Measurements from ENCODE around the gene ARHGAP29. TPM values are rescaled to one million over a fixed set of nuclear protein-coding genes. Genes with fewer than 3 reads are reported as not detected.

ARHGAP29 gene
- total and polyA plus RNA-seq, 10 of the 15 experiments (the other 5 are each of a cell fraction or from before 2014, with no cell fraction given) = under 0.01 to 0.43 (median 0.10) TPM; not detected in 4

DNA sequence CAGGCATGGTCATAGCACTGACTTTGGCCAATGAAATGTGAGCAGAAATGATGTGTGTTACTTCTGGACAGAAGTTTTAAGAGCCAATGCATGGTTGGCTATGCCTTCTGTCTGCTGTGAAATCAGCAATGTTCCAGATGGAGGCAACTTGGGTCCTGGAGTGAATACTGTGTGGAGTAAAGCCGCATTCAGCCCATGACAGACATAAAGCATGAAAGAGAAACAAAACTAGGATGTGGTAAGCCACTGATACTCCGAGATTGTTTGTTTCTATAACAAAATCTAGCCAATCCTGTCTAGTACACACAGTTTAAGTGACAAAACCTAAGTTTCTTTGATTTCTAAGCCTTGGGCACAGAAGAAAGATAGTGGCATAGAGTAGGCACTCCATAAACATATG, 47.1 kb upstream of the ARHGAP29 start:
- TF ChIP-seq PAX8 (IDR thresholded peaks at IDR 0.05) (no peak), RUNX3 (IDR thresholded peaks at IDR 0.05; ENCODE audit: low read length) (peak; percentile 83)
- TF ChIP-seq, protein P1, sequence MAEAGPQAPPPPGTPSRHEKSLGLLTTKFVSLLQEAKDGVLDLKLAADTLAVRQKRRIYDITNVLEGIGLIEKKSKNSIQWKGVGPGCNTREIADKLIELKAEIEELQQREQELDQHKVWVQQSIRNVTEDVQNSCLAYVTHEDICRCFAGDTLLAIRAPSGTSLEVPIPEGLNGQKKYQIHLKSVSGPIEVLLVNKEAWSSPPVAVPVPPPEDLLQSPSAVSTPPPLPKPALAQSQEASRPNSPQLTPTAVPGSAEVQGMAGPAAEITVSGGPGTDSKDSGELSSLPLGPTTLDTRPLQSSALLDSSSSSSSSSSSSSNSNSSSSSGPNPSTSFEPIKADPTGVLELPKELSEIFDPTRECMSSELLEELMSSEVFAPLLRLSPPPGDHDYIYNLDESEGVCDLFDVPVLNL (IDR thresholded peaks at IDR 0.05; ENCODE audit: low read depth, low read length) = no peak
- RAD21 ChIA-PET (ENCODE audit: unreplicated experiment) = no interaction called here
- no peaks in the 10 kb centered on the region for H3K9me3 ChIP-seq (replicated peaks; ENCODE audit: control insufficient read depth, insufficient read depth, low read length)
- H3K4me2 ChIP-seq (ENCODE audit: control insufficient read depth, insufficient read depth) = no peak overlapping the region
- 3% methylated on average over 2 of the region's 2 CpGs for WGBS (ENCODE audit: insufficient coverage, insufficient replicate concordance, low lambda C conversion rate, missing lambda C conversion rate)
- peaks cover 4% of the 10 kb centered on the region; the same call in 1 of the 2 replicates for H3K4me1 ChIP-seq (ENCODE audit: control insufficient read depth, insufficient read depth, low read length)
- ATAC-seq = peak; percentile 64; the same call in 2 of the 3 replicates
- no peak overlapping the region for H3K9ac ChIP-seq (ENCODE audit: control insufficient read depth, insufficient read depth, low read length)
- DNase-seq (ENCODE audit: low read depth, low spot score) = no peak
- no peak overlapping the region for H2AFZ ChIP-seq (ENCODE audit: control insufficient read depth, low read depth, low read length)
- peak; percentile 56 for FAIRE-seq
- no peaks in the 10 kb centered on the region; a peak in 1 of 4 replicates for H3K27me3 ChIP-seq (replicated peaks in 1 of 2; ENCODE audit: control insufficient read depth in 2 of 2, insufficient read depth in 2 of 2, low read length in 1 of 2)
- H3K4me3 ChIP-seq = no peak overlapping the region
- H3K79me2 ChIP-seq (ENCODE audit: control insufficient read depth, insufficient read depth, low read length) = no peaks in the 10 kb centered on the region
- BruUV-seq (replicated peaks) = no TSS peak
- POLR2A ChIA-PET = no interaction called here
- in situ Hi-C loops (cut with MboI) (no loop called here), intact Hi-C loops (cut with micrococcal nuclease; ENCODE audit: unreplicated experiment) (no loop called here)
- SMC1A ChIA-PET (ENCODE audit: uncharacterized antibody, unreplicated experiment) = interaction anchor here (1.0 kb wide), 1 partner anchor 51 kb away, joined by 3 read pairs; no protein-coding TSS in a partner anchor
- CTCF ChIA-PET = no interaction called here
- H3K36me3 ChIP-seq (ENCODE audit: control insufficient read depth in 2 of 2, insufficient read depth in 2 of 2, low read length in 1 of 2) = no peaks in the 10 kb centered on the region
- H4K20me1 ChIP-seq (ENCODE audit: control insufficient read depth, insufficient read depth) = no peaks in the 10 kb centered on the region
- no peak overlapping the region for H3K27ac ChIP-seq (ENCODE audit: control insufficient read depth, insufficient read depth)

DNA sequence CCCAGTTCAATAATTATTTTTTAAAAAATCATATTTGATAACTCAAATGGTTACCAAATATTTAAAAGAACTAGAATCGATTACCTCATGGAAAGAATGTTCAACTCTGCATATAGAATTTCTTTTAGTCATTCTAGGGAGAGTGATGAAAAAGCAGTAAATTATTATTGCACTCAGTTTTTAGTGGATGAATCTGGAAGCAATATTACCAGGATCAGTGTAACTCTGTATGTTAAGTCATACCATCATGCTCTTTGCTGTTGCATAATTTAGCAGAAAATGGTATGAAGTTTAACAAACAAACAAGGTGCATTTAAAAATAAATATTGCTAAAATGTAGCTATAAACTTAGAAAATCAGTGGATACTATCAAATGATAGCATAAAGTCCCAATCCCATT, 46.1 kb upstream of the ARHGAP29 start:
- Histone ChIP-seq H3K9me3 (replicated peaks; ENCODE audit: control insufficient read depth, insufficient read depth, low read length) (no peaks in the 10 kb centered on the region), H3K4me1 (ENCODE audit: control insufficient read depth, insufficient read depth, low read length) (peaks cover 4% of the 10 kb centered on the region; the same call in 1 of the 2 replicates), H3K9ac (ENCODE audit: control insufficient read depth, insufficient read depth, low read length) (no peak overlapping the region), H3K27ac (ENCODE audit: control insufficient read depth, insufficient read depth) (no peak overlapping the region), H3K36me3 (ENCODE audit: control insufficient read depth in 2 of 2, insufficient read depth in 2 of 2, low read length in 1 of 2) (no peaks in the 10 kb centered on the region), H3K4me3 (no peak overlapping the region), H4K20me1 (ENCODE audit: control insufficient read depth, insufficient read depth) (no peaks in the 10 kb centered on the region), H2AFZ (ENCODE audit: control insufficient read depth, low read depth, low read length) (no peak overlapping the region), H3K4me2 (ENCODE audit: control insufficient read depth, insufficient read depth) (no peak overlapping the region), H3K27me3 (replicated peaks in 1 of 2; ENCODE audit: control insufficient read depth in 2 of 2, insufficient read depth in 2 of 2, low read length in 1 of 2) (no peaks in the 10 kb centered on the region; a peak in 1 of 4 replicates), H3K79me2 (ENCODE audit: control insufficient read depth, insufficient read depth, low read length) (no peaks in the 10 kb centered on the region)
- RAD21 ChIA-PET (ENCODE audit: unreplicated experiment) = no interaction called here
- in situ Hi-C loops (cut with MboI) (no loop called here), intact Hi-C loops (cut with micrococcal nuclease; ENCODE audit: unreplicated experiment) (no loop called here)
- no peak for DNase-seq (ENCODE audit: low read depth, low spot score)
- no peak for ATAC-seq
- SMC1A ChIA-PET (ENCODE audit: uncharacterized antibody, unreplicated experiment) = interaction anchor here (0.5 to 1.0 kb wide), 2 partner anchors 52 to 242 kb away, joined by 3 read pairs; no protein-coding TSS in a partner anchor
- WGBS (ENCODE audit: insufficient coverage, insufficient replicate concordance, low lambda C conversion rate, missing lambda C conversion rate) = 0% methylated on average over 1 of the region's 1 CpG
- CTCF ChIA-PET = no interaction called here
- POLR2A ChIA-PET = no interaction called here
- no TSS peak for BruUV-seq (replicated peaks)
- FAIRE-seq = no peak
- TF ChIP-seq, protein P2, sequence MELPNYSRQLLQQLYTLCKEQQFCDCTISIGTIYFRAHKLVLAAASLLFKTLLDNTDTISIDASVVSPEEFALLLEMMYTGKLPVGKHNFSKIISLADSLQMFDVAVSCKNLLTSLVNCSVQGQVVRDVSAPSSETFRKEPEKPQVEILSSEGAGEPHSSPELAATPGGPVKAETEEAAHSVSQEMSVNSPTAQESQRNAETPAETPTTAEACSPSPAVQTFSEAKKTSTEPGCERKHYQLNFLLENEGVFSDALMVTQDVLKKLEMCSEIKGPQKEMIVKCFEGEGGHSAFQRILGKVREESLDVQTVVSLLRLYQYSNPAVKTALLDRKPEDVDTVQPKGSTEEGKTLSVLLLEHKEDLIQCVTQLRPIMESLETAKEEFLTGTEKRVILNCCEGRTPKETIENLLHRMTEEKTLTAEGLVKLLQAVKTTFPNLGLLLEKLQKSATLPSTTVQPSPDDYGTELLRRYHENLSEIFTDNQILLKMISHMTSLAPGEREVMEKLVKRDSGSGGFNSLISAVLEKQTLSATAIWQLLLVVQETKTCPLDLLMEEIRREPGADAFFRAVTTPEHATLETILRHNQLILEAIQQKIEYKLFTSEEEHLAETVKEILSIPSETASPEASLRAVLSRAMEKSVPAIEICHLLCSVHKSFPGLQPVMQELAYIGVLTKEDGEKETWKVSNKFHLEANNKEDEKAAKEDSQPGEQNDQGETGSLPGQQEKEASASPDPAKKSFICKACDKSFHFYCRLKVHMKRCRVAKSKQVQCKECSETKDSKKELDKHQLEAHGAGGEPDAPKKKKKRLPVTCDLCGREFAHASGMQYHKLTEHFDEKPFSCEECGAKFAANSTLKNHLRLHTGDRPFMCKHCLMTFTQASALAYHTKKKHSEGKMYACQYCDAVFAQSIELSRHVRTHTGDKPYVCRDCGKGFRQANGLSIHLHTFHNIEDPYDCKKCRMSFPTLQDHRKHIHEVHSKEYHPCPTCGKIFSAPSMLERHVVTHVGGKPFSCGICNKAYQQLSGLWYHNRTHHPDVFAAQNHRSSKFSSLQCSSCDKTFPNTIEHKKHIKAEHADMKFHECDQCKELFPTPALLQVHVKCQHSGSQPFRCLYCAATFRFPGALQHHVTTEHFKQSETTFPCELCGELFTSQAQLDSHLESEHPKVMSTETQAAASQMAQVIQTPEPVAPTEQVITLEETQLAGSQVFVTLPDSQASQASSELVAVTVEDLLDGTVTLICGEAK (IDR thresholded peaks at IDR 0.05; ENCODE audit: borderline replicate concordance) = no peak
- TF ChIP-seq FOXK2 (IDR thresholded peaks at IDR 0.05) (no peak), NR2C2 (IDR thresholded peaks at IDR 0.05; ENCODE audit: borderline replicate concordance, control insufficient read depth, insufficient read length, low read depth) (no peak), MEF2B (IDR thresholded peaks at IDR 0.05; ENCODE audit: partially characterized antibody, poor library complexity, severe bottlenecking) (no peak), NBN (IDR thresholded peaks at IDR 0.05) (no peak)

All from GM12878 (cell line).